HepG2 (cell line): ENCODE results near the gene OGFOD3. TPM values are rescaled to one million over a fixed set of nuclear protein-coding genes. Genes with fewer than 3 reads are reported as not detected.

Experiments
- ARNT2 ChIP-seq: sonication (generic); formaldehyde crosslinking; IDR thresholded peaks from 2 replicates; pipeline ENCODE4 v1.8.0; 2022; ENCODE audit warnings: mild to moderate bottlenecking, low read depth, missing genetic modification reagents, moderate library complexity
- ARNTL ChIP-seq: sonication (generic); formaldehyde crosslinking; IDR thresholded peaks from 2 replicates; pipeline ENCODE4 v1.4.0; 2020; ENCODE audit warnings: mild to moderate bottlenecking, missing genetic modification reagents
- ATF4 ChIP-seq, 2 experiments: fragments of 450-650 bp in 1 of 2; sonication (generic) in 1 of 2; formaldehyde crosslinking; IDR thresholded peaks; 2 replicates each; pipeline versions ENCODE4 v1.5.0 to v1.8.0; 2020 to 2022; ENCODE audit warnings: mild to moderate bottlenecking in 1 of 2, missing genetic modification reagents in 1 of 2
- CEBPG ChIP-seq: IDR thresholded peaks from 2 replicates; pipeline ENCODE4 v1.6.1; 2016
- CEBPZ ChIP-seq: IDR thresholded peaks from 2 replicates; pipeline ENCODE4 v1.6.1; 2012; ENCODE audit warnings: low read length, improper control_type of control experiment
- FOXA3 ChIP-seq: IDR thresholded peaks from 2 replicates; pipeline ENCODE4 v1.6.1; 2016; ENCODE audit warnings: missing genetic modification reagents, missing compliant biosample characterization
- GTF2F1 ChIP-seq: fragments of 150-350 bp; IDR thresholded peaks from 2 replicates; pipeline ENCODE4 v1.6.1; 2014; ENCODE audit warnings: low read length
- JUNB ChIP-seq: sonication (generic); formaldehyde crosslinking; IDR thresholded peaks from 2 replicates; pipeline ENCODE4 v1.8.0; 2022; ENCODE audit warnings: missing genetic modification reagents, mild to moderate bottlenecking, borderline replicate concordance
- MXD1 ChIP-seq: sonication (generic); formaldehyde crosslinking; IDR thresholded peaks from 2 replicates; pipeline ENCODE4 v1.4.0; 2020; ENCODE audit warnings: mild to moderate bottlenecking, missing genetic modification reagents
- NFIC ChIP-seq: IDR thresholded peaks from 2 replicates; pipeline ENCODE4 v1.6.1; 2012; ENCODE audit warnings: mild to moderate bottlenecking, low read length, inconsistent platforms
- PBX2 ChIP-seq: IDR thresholded peaks from 2 replicates; pipeline ENCODE4 v1.6.1; 2016; ENCODE audit warnings: control low read depth
- PHB2 ChIP-seq: fragments of 450-650 bp; IDR thresholded peaks from 2 replicates; pipeline ENCODE4 v1.6.1; 2018; ENCODE audit not compliant: partially characterized antibody
- TBP ChIP-seq: sonication (generic); formaldehyde crosslinking; IDR thresholded peaks from 2 replicates; pipeline ENCODE4 v1.5.0; 2020; ENCODE audit warnings: missing genetic modification reagents
- ZIK1 ChIP-seq: sonication (generic); formaldehyde crosslinking; IDR thresholded peaks from 2 replicates; pipeline ENCODE4 v1.5.0; 2020; ENCODE audit warnings: mild to moderate bottlenecking, low read depth, missing genetic modification reagents, borderline replicate concordance
- ZNF230 ChIP-seq: sonication (generic); formaldehyde crosslinking; IDR thresholded peaks from 2 replicates; pipeline ENCODE4 v1.4.0; 2020; ENCODE audit warnings: mild to moderate bottlenecking, missing genetic modification reagents
- ZNF576 ChIP-seq: sonication (generic); formaldehyde crosslinking; IDR thresholded peaks from 2 replicates; pipeline ENCODE4 v1.4.0; 2020; ENCODE audit warnings: mild to moderate bottlenecking, missing genetic modification reagents
- ZNF691 ChIP-seq: sonication (generic); formaldehyde crosslinking; IDR thresholded peaks from 2 replicates; pipeline ENCODE4 v1.4.0; 2020; ENCODE audit warnings: missing genetic modification reagents, low read depth, mild to moderate bottlenecking, borderline replicate concordance
- ZNF773 ChIP-seq: sonication (generic); formaldehyde crosslinking; IDR thresholded peaks from 2 replicates; pipeline ENCODE4 v1.4.0; 2020; ENCODE audit warnings: missing genetic modification reagents, borderline replicate concordance
- ZNF792 ChIP-seq: IDR thresholded peaks from 2 replicates; pipeline ENCODE4 v1.6.1; 2016
- ZNF839 ChIP-seq: sonication (generic); formaldehyde crosslinking; IDR thresholded peaks from 2 replicates; pipeline ENCODE4 v1.4.0; 2020; ENCODE audit warnings: missing genetic modification reagents, mild to moderate bottlenecking, borderline replicate concordance
- ZSCAN21 ChIP-seq: sonication (generic); formaldehyde crosslinking; IDR thresholded peaks from 2 replicates; pipeline ENCODE4 v1.8.0; 2022; ENCODE audit warnings: mild to moderate bottlenecking, missing genetic modification reagents, moderate library complexity, borderline replicate concordance
- ZZZ3 ChIP-seq: sonication (generic); formaldehyde crosslinking; IDR thresholded peaks from 2 replicates; pipeline ENCODE4 v1.4.0; 2020; ENCODE audit warnings: missing genetic modification reagents, mild to moderate bottlenecking, borderline replicate concordance
- polyA plus RNA-seq, 8 experiments: library from polyadenylated mRNA; depleted of rRNA in 3 of 8; stranded (reverse) in 7 of 8; unstranded in 1 of 8; fragments of >200 nt; fragmentation: Illumina TruSeq in 4 of 8; extraction: Trizol in 4 of 8; gene quantifications; 2 replicates each; pipeline versions ENCODE4 v1.2.1 to v1.2.3, GENCODE V29; 2011 to 2016; ENCODE audit warnings: low read depth in 4 of 8, missing spikeins in 1 of 8, mixed read lengths in 1 of 8; ENCODE audit not compliant: insufficient read depth in 1 of 8
- total RNA-seq, 5 experiments: library from RNA; depleted of rRNA; stranded (reverse); fragments of >200 nt; fragmentation: Illumina TruSeq; extraction: Trizol; gene quantifications; 2 replicates each; pipeline ENCODE4 v1.2.3, GENCODE V29; 2016; ENCODE audit warnings: low read depth in 1 of 5

Gene OGFOD3
- total and polyA plus RNA-seq, 2 of the 13 experiments (the other 11 are each of a cell fraction or from before 2014, with no cell fraction given): 40.0 to 42.1 TPM

GRCh38 chr17:82370471-82371332 lies 47.7 kb downstream of the OGFOD3 start (continued):
- TF ChIP-seq MXD1 (CRISPR knock-in tag) (peak; percentile 83), CEBPG (CRISPR knock-in tag) (0 out of 2 replicates have a peak, but pooled peaks have one; percentile 7), ZNF230 (CRISPR knock-in tag) (peak; percentile 98), CEBPZ (no peak), PBX2 (CRISPR knock-in tag) (no peak), ZNF691 (0 out of 2 replicates have a peak, but pooled peaks have one; percentile 37), ZZZ3 (0 out of 2 replicates have a peak, but pooled peaks have one; percentile 44), ZNF839 (0 out of 2 replicates have a peak, but pooled peaks have one; percentile 41), FOXA3 (CRISPR knock-in tag) (peak; percentile 40; the same call in 1 of the 2 replicates), ZSCAN21 (no peak; the same call in 1 of the 2 replicates), ZNF576 (CRISPR knock-in tag) (peak; percentile 73; the same call in 1 of the 2 replicates), JUNB (CRISPR knock-in tag) (peak; percentile 64; the same call in 1 of the 2 replicates), ZIK1 (CRISPR knock-in tag) (peak; percentile 91; the same call in 1 of the 2 replicates), ARNTL (peak; percentile 89), ARNT2 (peak; percentile 92; the same call in 1 of the 2 replicates), ATF4 (CRISPR knock-in tag; IDR thresholded peaks at IDR 0.05) (no peak), GTF2F1 (0 out of 2 replicates have a peak, but pooled peaks have one; percentile 20), ZNF773 (CRISPR knock-in tag) (peak; percentile 92; the same call in 1 of the 2 replicates), NFIC (no peak), PHB2 (no peak), ZNF792 (peak; percentile 84), TBP (CRISPR knock-in tag) (no peak)
